GM21381 (cell line): ENCODE data around the gene CTRL.

Experiments used
- ATAC-seq: cut with Tn5 transposase; IDR thresholded peaks from one replicate; pipeline ENCODE4 v1.9.1; 2021; ENCODE audit warnings: mild to moderate bottlenecking, moderate library complexity; ENCODE audit not compliant: unreplicated experiment

CTRL gene

GRCh38 chr16:67892899-67893742, 38.5 kb downstream of the CTRL start, which contains the start of gene PSKH1:
TSS of gene PSKH1 (plus strand) at chr16:67893254. CDS start at chr16:67908750, 15,496 bp downstream.
- peak; percentile 86 for ATAC-seq

GRCh38 chr16:67892375-67892774, 39.3 kb downstream of the CTRL start:
- ATAC-seq = no peak

GRCh38 chr16:67888331-67888730, 43.3 kb downstream of the CTRL start:
- ATAC-seq = no peak

- no peak for ATAC-seq
These were observed 45.3 kb downstream of the CTRL start for GRCh38 chr16:67886387-67886786.

- no peak for ATAC-seq
These were observed 45.7 kb downstream of the CTRL start for GRCh38 chr16:67885976-67886375.

GRCh38 chr16:67885545-67885944, 46.1 kb downstream of the CTRL start:
- ATAC-seq = no peak

- ATAC-seq = no peak
These were observed 47.0 kb downstream of the CTRL start, which contains the start of gene NRN1L for GRCh38 chr16:67884684-67885083. TSS of gene NRN1L (plus strand) at chr16:67884885. CDS start at chr16:67884904, 19 bp downstream.

- ATAC-seq = no peak
These were observed 47.8 kb downstream of the CTRL start for GRCh38 chr16:67883872-67884261.

GRCh38 chr16:67883146-67883871, 48.4 kb downstream of the CTRL start:
- no peak for ATAC-seq

GRCh38 chr16:67882374-67883145, 49.1 kb downstream of the CTRL start:
- ATAC-seq = no peak

GRCh38 chr16:67881621-67882161, 50.0 kb downstream of the CTRL start:
- ATAC-seq = no peak

GRCh38 chr16:67880584-67880983, 51.1 kb downstream of the CTRL start:
- no peak for ATAC-seq

GRCh38 chr16:67879936-67880335, 51.7 kb downstream of the CTRL start:
- no peak for ATAC-seq
